Measurements from ENCODE around the gene FA2H.
"Not testable (repeated sequence)": the region's sequence is repeated elsewhere in the genome, so short reads cannot be mapped to it uniquely, and the experiment has no call there.

Gene FA2H

GRCh38 chr16:74774223-74775139 is at the start of gene FA2H:
Gene FA2H (minus strand): TSS chr16:74774820. CDS start chr16:74774755, 65 bp downstream.
- peak; percentile 56 to 61 for DNase-seq (ENCODE audit: low read depth in 2 of 2)

GRCh38 chr16:74817851-74818250 is 43.2 kb upstream of the FA2H start:
- DNase-seq (ENCODE audit: low read depth in 2 of 2), result no peak

- DNase-seq (ENCODE audit: low read depth in 2 of 2), result peak; percentile 68 to 77
Observed at GRCh38 chr16:74813109-74813641, 38.6 kb upstream of the FA2H start.

- DNase-seq (ENCODE audit: low read depth in 2 of 2), result no peak
Observed at GRCh38 chr16:74811911-74812310, 37.3 kb upstream of the FA2H start.

GRCh38 chr16:74811216-74811615 is 36.6 kb upstream of the FA2H start:
- DNase-seq (ENCODE audit: low read depth in 2 of 2), result not testable (repeated sequence)

GRCh38 chr16:74807052-74807646 is 32.5 kb upstream of the FA2H start:
- DNase-seq (ENCODE audit: low read depth in 2 of 2), result no peak

GRCh38 chr16:74800216-74800871 is 25.7 kb upstream of the FA2H start:
- no peak for DNase-seq (ENCODE audit: low read depth in 2 of 2)

GRCh38 chr16:74797414-74797813 is 22.8 kb upstream of the FA2H start:
- DNase-seq (ENCODE audit: low read depth in 2 of 2), result no peak

GRCh38 chr16:74795104-74795503 is 20.5 kb upstream of the FA2H start:
- no peak for DNase-seq (ENCODE audit: low read depth in 2 of 2)

- DNase-seq (ENCODE audit: low read depth in 2 of 2), result no peak
Observed at GRCh38 chr16:74794668-74795067, 20.0 kb upstream of the FA2H start.

GRCh38 chr16:74793571-74793970 is 19.0 kb upstream of the FA2H start:
- no peak for DNase-seq (ENCODE audit: low read depth in 2 of 2)

- DNase-seq (ENCODE audit: low read depth in 2 of 2), result no peak
Observed at GRCh38 chr16:74792225-74792624, 17.6 kb upstream of the FA2H start.

- not testable (repeated sequence) for DNase-seq (ENCODE audit: low read depth in 2 of 2)
Observed at GRCh38 chr16:74791749-74792148, 17.1 kb upstream of the FA2H start.

- no peak for DNase-seq (ENCODE audit: low read depth in 2 of 2)
Observed at GRCh38 chr16:74788108-74788507, 13.5 kb upstream of the FA2H start.

GRCh38 chr16:74785031-74785430 is 10.4 kb upstream of the FA2H start:
- no peak for DNase-seq (ENCODE audit: low read depth in 2 of 2)

- DNase-seq (ENCODE audit: low read depth in 2 of 2), result no peak
Observed at GRCh38 chr16:74778646-74779045, 4.0 kb upstream of the FA2H start.

GRCh38 chr16:74776926-74777325 is 2.3 kb upstream of the FA2H start:
- DNase-seq (ENCODE audit: low read depth in 2 of 2), result no peak

- DNase-seq (ENCODE audit: low read depth in 2 of 2), result no peak
Observed at GRCh38 chr16:74775255-74775654, 635 bp upstream of the FA2H start.

- no peak for DNase-seq (ENCODE audit: low read depth in 2 of 2)
Observed at GRCh38 chr16:74773446-74774222, 986 bp downstream of the FA2H start.

GRCh38 chr16:74771656-74772315 is 2.8 kb downstream of the FA2H start:
- DNase-seq (ENCODE audit: low read depth in 2 of 2), result no peak

All from stimulated activated CD4-positive, alpha-beta T cell treated with anti-CD3 and anti-CD28 coated beads, Interleukin-4, amount 100 ng/mL, for 48 hours (primary cell).